Keratinocyte (primary cell): ENCODE data around the gene AKAP6. TPM values are rescaled to one million over a fixed set of nuclear protein-coding genes. Genes with fewer than 3 reads are reported as not detected.

ENCODE experiments used
- DNase-seq: peaks from one replicate; pipeline ENCODE4 v3.0.0-alpha.2; 2011; ENCODE audit warnings: low read depth, missing footprints, low spot score
- FAIRE-seq: peaks from 2 replicates; lab custom pipeline; 2011; peaks lifted over from hg19 to GRCh38; lab: Jason Lieb, UNC
- H2AFZ ChIP-seq: 2 replicates; pipeline ENCODE4 v1.6.0; 2012; ENCODE audit warnings: low read length, control low read depth, inconsistent platforms; ENCODE audit not compliant: control insufficient read depth
- H3K27ac ChIP-seq: 2 replicates; pipeline ENCODE4 v1.5.1; 2011; ENCODE audit warnings: low read length; ENCODE audit not compliant: control insufficient read depth, insufficient read depth
- H3K27me3 ChIP-seq: 3 replicates; pipeline ENCODE4 v1.6.0; 2011; ENCODE audit warnings: low read length; ENCODE audit not compliant: control insufficient read depth, insufficient read depth; ENCODE audit errors: extremely low read depth
- H3K36me3 ChIP-seq, 2 experiments: 2 replicates in 1 of 2; 3 replicates in 1 of 2; pipeline ENCODE4 v1.5.1; 2011; ENCODE audit warnings: low read length in 2 of 2, mild to moderate bottlenecking in 1 of 2; ENCODE audit not compliant: control insufficient read depth in 2 of 2, insufficient read depth in 2 of 2; ENCODE audit errors: extremely low read depth in 1 of 2
- H3K4me1 ChIP-seq: 3 replicates; pipeline ENCODE4 v1.5.1; 2011; ENCODE audit warnings: low read length; ENCODE audit not compliant: control insufficient read depth, insufficient read depth; ENCODE audit errors: extremely low read depth
- H3K4me2 ChIP-seq: 3 replicates; pipeline ENCODE4 v1.6.0; 2011; ENCODE audit warnings: low read depth, low read length; ENCODE audit not compliant: control insufficient read depth, insufficient read depth; ENCODE audit errors: extremely low read depth
- H3K4me3 ChIP-seq, 3 experiments: fragments of 200-600 bp in 1 of 3; sonication (generic) in 1 of 3; 2 replicates in 2 of 3; 3 replicates in 1 of 3; pipeline ENCODE4 v1.5.1; 2011 to 2016; ENCODE audit warnings: low read length in 3 of 3, mild to moderate bottlenecking in 3 of 3, control low read depth in 2 of 3, inconsistent platforms in 1 of 3, low read depth in 1 of 3, mixed read lengths in 1 of 3, mixed run types in 1 of 3, moderate library complexity in 1 of 3; ENCODE audit not compliant: control insufficient read depth in 2 of 3, insufficient read depth in 2 of 3; ENCODE audit errors: extremely low read depth in 1 of 3
- H3K79me2 ChIP-seq: 2 replicates; pipeline ENCODE4 v1.6.0; 2012; ENCODE audit warnings: low read length; ENCODE audit not compliant: control insufficient read depth, insufficient read depth
- H3K9ac ChIP-seq: 3 replicates; pipeline ENCODE4 v1.6.0; 2011; ENCODE audit warnings: low read length; ENCODE audit not compliant: control insufficient read depth, insufficient read depth; ENCODE audit errors: extremely low read depth
- H3K9me1 ChIP-seq: 3 replicates; pipeline ENCODE4 v1.6.0; 2011; ENCODE audit warnings: low read length; ENCODE audit not compliant: control insufficient read depth, insufficient read depth; ENCODE audit errors: extremely low read depth
- H3K9me3 ChIP-seq: 2 replicates; pipeline ENCODE4 v1.5.1; 2012; ENCODE audit warnings: low read depth, low read length; ENCODE audit not compliant: control insufficient read depth
- H4K20me1 ChIP-seq: 3 replicates; pipeline ENCODE4 v1.6.0; 2011; ENCODE audit warnings: low read length; ENCODE audit not compliant: control insufficient read depth, insufficient read depth; ENCODE audit errors: extremely low read depth
- EZH2 ChIP-seq: IDR thresholded peaks from one replicate; pipeline ENCODE4 v1.6.1; 2012; ENCODE audit warnings: inconsistent platforms, mild to moderate bottlenecking, low read length, moderate library complexity
- dilution Hi-C: fragments of 300-500 bp; cut with MboI; formaldehyde crosslinking; loops from one replicate; pipeline ENCODE4 v1.7.0; 2020; ENCODE audit warnings: low sequenced_read_pairs; ENCODE audit not compliant: extremely low pct_ligation_motif_present
- polyA plus RNA-seq, 5 experiments: library from polyadenylated mRNA; depleted of rRNA in 3 of 5; stranded (reverse) in 3 of 5; stranded (forward) in 1 of 5; unstranded in 1 of 5; fragments of >200 nt; gene quantifications; 1 replicate in 1 of 5; 2 replicates in 3 of 5; 3 replicates in 1 of 5; pipeline versions ENCODE4 v1.2.1 to v1.2.3, GENCODE V29; 2011 to 2012; ENCODE audit warnings: missing spikeins in 2 of 5, low read depth in 1 of 5, low replicate concordance in 1 of 5
- TF ChIP-seq, protein P1 (sequence below), 3 experiments: IDR thresholded peaks in 1 of 3; conservative IDR thresholded peaks in 1 of 3; optimal IDR thresholded peaks in 1 of 3; 2 replicates in 2 of 3; 3 replicates in 1 of 3; pipeline versions ENCODE3 to v1.5.1; 2011; ENCODE audit warnings: low read length in 3 of 3, mild to moderate bottlenecking in 3 of 3, moderate library complexity in 2 of 3, control low read depth in 1 of 3, inconsistent platforms in 1 of 3; ENCODE audit not compliant: insufficient read depth in 2 of 3; ENCODE audit errors: extremely low read depth in 1 of 3

AKAP6 gene
- polyA plus RNA-seq, 1 donor (not counting 4 experiments of a cell fraction or from before 2014, with no cell fraction given), result 2.0 TPM

- Histone ChIP-seq H3K27ac (no peak overlapping the region), H3K79me2 (no peaks in the 10 kb centered on the region), H3K4me1 (no peaks in the 10 kb centered on the region), H3K9me1 (no peaks in the 10 kb centered on the region), H2AFZ (no peak overlapping the region), H3K36me3 (no peaks in the 10 kb centered on the region), H3K9ac (no peak overlapping the region), H4K20me1 (no peaks in the 10 kb centered on the region), H3K27me3 (no peaks in the 10 kb centered on the region), H3K4me2 (no peak overlapping the region), H3K4me3 (no peak overlapping the region), H3K9me3 (no peaks in the 10 kb centered on the region)
- no peak for FAIRE-seq
- no peak for TF ChIP-seq EZH2
- TF ChIP-seq, protein P1, sequence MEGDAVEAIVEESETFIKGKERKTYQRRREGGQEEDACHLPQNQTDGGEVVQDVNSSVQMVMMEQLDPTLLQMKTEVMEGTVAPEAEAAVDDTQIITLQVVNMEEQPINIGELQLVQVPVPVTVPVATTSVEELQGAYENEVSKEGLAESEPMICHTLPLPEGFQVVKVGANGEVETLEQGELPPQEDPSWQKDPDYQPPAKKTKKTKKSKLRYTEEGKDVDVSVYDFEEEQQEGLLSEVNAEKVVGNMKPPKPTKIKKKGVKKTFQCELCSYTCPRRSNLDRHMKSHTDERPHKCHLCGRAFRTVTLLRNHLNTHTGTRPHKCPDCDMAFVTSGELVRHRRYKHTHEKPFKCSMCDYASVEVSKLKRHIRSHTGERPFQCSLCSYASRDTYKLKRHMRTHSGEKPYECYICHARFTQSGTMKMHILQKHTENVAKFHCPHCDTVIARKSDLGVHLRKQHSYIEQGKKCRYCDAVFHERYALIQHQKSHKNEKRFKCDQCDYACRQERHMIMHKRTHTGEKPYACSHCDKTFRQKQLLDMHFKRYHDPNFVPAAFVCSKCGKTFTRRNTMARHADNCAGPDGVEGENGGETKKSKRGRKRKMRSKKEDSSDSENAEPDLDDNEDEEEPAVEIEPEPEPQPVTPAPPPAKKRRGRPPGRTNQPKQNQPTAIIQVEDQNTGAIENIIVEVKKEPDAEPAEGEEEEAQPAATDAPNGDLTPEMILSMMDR (optimal IDR thresholded peaks at IDR 0.05 in 1 of 3, IDR thresholded peaks at IDR 0.05 in 1 of 3, conservative IDR thresholded peaks at IDR 0.05 in 1 of 3; ENCODE audit: extremely low read depth in 1 of 3, insufficient read depth in 2 of 3, low read length in 3 of 3), result no peak
- DNase-seq, result no peak
- dilution Hi-C loops, result no loop called here
Observed at GRCh38 chr14:32654106-32654505, 325.0 kb downstream of the AKAP6 start.

GRCh38 chr14:32656601-32657000 lies 327.5 kb downstream of the AKAP6 start:
- Histone ChIP-seq H3K4me2 (no peak overlapping the region), H3K79me2 (no peaks in the 10 kb centered on the region), H3K9ac (no peak overlapping the region), H3K9me1 (no peaks in the 10 kb centered on the region), H3K27me3 (no peaks in the 10 kb centered on the region), H3K27ac (no peak overlapping the region), H3K9me3 (no peaks in the 10 kb centered on the region), H3K4me1 (no peaks in the 10 kb centered on the region), H3K36me3 (no peaks in the 10 kb centered on the region), H3K4me3 (no peak overlapping the region), H2AFZ (no peak overlapping the region), H4K20me1 (no peaks in the 10 kb centered on the region)
- TF ChIP-seq EZH2, result no peak
- TF ChIP-seq, protein P1 (optimal IDR thresholded peaks at IDR 0.05 in 1 of 3, IDR thresholded peaks at IDR 0.05 in 1 of 3, conservative IDR thresholded peaks at IDR 0.05 in 1 of 3; ENCODE audit: extremely low read depth in 1 of 3, insufficient read depth in 2 of 3, low read length in 3 of 3), result no peak
- dilution Hi-C loops, result no loop called here
- FAIRE-seq (no peak), DNase-seq (no peak)
